Activated naive CD8-positive, alpha-beta T cell treated with anti-CD3 and anti-CD28 coated beads, Interleukin-2, amount 50 U/mL, for 24 hours (primary cell): ENCODE results near the gene U2SURP.
A peak's percentile ranks its signal among the peaks of the same experiment; 100 is the strongest.

ENCODE experiments used
- ATAC-seq: fragments of 150-1000 bp; cut with Tn5 transposase; one replicate; pipeline ENCODE4 v1.10.0; 2021
- DNase-seq: peaks from one replicate; pipeline ENCODE4 v3.0.0; 2021
- H3K27ac Mint-ChIP-seq: one replicate; pipeline ENCODE4 v1.8.0; 2021; ENCODE audit warnings: mild to moderate bottlenecking, mixed read lengths
- H3K27me3 Mint-ChIP-seq: one replicate; pipeline ENCODE4 v1.8.0; 2021; ENCODE audit warnings: mixed read lengths
- H3K36me3 Mint-ChIP-seq: one replicate; pipeline ENCODE4 v1.8.0; 2021; ENCODE audit warnings: low read depth, mixed read lengths
- H3K4me1 Mint-ChIP-seq: one replicate; pipeline ENCODE4 v1.8.0; 2021; ENCODE audit warnings: mixed read lengths
- H3K4me3 Mint-ChIP-seq: one replicate; pipeline ENCODE4 v1.8.0; 2021; ENCODE audit warnings: mild to moderate bottlenecking, moderate library complexity, mixed read lengths
- H3K9me3 Mint-ChIP-seq: one replicate; pipeline ENCODE4 v1.8.0; 2021; ENCODE audit warnings: mixed read lengths

Gene U2SURP

DNA sequence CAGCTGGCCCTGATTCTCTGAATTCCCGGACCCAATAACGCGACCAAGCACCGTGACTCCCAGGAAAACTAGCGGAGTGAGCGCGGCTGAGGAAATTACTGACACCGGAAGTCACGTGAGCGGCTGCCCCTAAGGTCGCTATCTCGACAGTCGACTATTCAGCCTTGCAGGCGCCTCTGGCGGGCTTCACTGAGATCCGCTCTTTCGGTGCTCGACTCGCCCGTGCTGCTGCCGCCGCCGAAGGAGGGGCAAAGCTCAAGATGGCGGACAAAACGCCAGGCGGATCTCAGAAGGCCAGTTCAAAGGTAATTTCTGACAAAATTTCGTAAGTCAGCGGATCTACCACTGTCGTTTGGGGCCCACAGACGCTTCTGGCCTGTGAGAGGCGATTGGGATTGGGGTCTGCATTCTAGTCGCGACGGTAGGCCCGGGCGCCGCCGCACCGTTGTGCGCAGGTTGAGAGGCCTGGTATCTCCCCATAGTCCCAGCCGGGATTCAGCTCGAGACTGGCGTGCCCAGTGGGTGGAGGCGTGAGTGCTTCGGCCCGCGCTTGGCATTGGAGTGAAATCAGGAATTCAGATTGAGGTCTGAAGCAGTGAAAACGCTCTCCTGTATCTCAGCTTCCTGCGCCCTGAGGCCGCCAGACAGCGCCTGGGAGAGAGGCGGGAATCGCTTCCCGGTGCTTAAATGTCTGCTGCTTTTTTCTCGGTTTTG, at the start of gene U2SURP:
Gene U2SURP, plus strand, starts transcription at position 202 of the 714 bp plus-strand sequence. Its CDS starts 59 bp downstream, at position 261.
- Mint-ChIP-seq H3K27me3 (peaks cover 5% of the 10 kb centered on the region), H3K4me3 (peak within 1 kb of the TSS; percentile 95), H3K4me1 (peaks cover 46% of the 10 kb centered on the region), H3K36me3 (peaks cover 19% of the 10 kb centered on the region), H3K9me3 (no peaks in the 10 kb centered on the region), H3K27ac (peak within 1 kb of the TSS; percentile 96)
- peak; percentile 90 for DNase-seq
- ATAC-seq = peak; percentile 92

DNA sequence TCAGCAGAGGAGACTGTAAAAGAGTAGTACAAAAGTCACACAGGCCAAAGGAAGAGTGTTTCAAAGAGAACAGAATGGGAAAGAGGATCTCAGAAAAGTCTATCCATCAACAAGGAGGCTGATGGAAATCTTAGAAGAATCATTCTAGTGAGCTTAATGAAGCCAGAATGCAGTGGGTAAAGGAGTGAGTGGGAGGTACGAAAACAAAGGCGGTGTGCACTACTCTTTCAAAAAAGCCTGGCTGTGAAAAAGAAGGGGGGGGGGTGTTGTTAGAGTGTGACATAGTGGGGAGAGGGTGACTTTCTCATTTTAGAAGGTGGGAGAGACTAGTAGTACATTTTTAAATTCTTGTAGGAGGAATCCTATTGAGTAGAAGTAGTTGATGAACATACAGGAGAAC, 49.6 kb upstream of the U2SURP start:
- no peak for ATAC-seq
- Mint-ChIP-seq H3K4me1 (peaks cover 3% of the 10 kb centered on the region), H3K27ac (no peak overlapping the region), H3K27me3 (peaks cover 41% of the 10 kb centered on the region), H3K9me3 (no peaks in the 10 kb centered on the region), H3K36me3 (no peaks in the 10 kb centered on the region), H3K4me3 (no peak overlapping the region)
- no peak for DNase-seq

DNA sequence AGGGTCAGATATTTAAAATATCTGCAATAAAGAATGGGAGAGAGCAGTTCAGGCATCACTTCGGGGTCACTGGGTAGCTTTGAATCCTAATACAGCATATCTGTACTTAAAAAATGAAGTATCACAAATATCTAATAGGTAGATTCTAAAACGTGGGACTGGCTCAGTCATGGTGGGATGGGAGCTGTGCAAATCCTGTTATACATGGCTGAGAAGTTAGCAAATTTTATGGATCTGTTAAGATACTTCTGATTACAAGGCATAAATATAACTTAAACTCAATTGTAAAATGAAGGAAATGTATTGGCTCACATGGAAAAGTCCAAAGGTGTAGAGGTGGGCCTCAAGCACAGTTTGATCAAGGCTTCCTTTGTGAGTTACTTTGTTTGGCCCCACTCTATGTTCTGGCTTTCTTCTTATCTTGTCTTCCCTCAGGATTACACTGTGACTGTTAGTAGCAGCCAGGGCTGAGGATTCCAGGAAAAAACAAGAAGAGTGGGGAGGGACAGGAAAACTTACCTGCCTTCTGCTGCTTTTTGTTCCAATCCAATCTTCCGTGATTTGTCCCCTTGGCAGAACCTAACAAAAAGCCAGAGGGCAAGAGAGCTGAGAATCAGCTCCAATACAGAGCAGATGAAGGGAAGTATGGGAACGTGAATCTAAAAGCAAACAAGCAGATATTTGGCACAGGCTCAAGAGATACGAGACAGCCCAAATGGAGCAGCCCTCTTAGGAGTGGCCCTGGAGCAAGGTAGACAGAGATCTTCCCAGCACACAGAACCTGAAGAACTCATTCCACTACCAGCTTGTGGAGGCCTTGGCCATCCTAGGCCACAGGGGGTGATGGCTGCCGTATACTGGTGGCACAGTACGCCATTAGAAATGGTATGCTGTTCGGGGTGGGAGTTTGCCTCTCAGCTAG, 48.8 kb upstream of the U2SURP start:
- Mint-ChIP-seq H3K4me3 (no peak overlapping the region), H3K9me3 (no peaks in the 10 kb centered on the region), H3K27me3 (peaks cover 42% of the 10 kb centered on the region), H3K36me3 (no peaks in the 10 kb centered on the region), H3K4me1 (no peaks in the 10 kb centered on the region), H3K27ac (no peak overlapping the region)
- ATAC-seq = no peak
- DNase-seq = no peak

DNA sequence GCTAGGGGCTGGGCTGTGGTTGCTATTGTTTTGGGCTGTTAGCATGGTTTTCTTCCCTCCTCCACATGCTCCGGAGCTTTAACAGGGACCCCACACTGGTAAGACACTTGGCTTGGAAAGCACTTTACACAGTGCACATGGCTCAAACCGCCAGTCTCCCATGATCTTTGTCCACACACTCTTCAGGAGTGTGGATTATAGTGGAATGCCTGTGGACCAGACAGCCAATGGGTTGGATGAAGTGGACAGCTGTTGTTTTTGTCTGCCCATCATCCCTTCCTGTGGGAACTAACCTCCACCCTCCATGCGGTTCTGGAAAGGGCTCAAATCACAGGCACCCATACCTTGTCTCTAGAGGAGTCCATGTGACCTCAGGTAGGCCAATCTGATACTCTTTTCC, 47.9 kb upstream of the U2SURP start:
- H3K27ac Mint-ChIP-seq = no peak overlapping the region
- H3K36me3 Mint-ChIP-seq = no peaks in the 10 kb centered on the region
- no peak for ATAC-seq
- H3K27me3 Mint-ChIP-seq = peaks cover 34% of the 10 kb centered on the region
- no peaks in the 10 kb centered on the region for H3K4me1 Mint-ChIP-seq
- no peak for DNase-seq
- no peaks in the 10 kb centered on the region for H3K9me3 Mint-ChIP-seq
- H3K4me3 Mint-ChIP-seq = no peak overlapping the region

DNA sequence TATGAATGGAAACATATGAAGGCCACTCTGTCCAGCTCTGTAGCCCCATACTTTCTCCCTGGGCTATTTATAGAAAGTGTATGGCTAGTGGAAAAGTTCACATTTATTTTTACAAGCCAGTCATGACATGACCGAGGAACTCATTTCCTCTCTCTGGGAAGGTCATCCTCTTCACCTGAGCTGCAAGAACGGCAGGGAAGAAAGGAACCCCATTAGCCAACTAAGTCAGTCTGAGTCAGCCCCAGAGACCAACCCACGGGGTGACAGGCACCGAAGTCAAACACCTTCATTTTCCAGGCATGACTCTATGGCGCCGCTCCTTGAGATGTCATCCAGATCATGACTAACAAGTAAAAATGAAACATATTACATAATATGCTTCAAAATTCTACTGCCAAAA, 42.7 kb upstream of the U2SURP start:
- ATAC-seq = peak; percentile 75
- peak; percentile 25 for DNase-seq
- Mint-ChIP-seq H3K27ac (no peak overlapping the region), H3K9me3 (no peaks in the 10 kb centered on the region), H3K4me1 (peaks cover 7% of the 10 kb centered on the region), H3K36me3 (no peaks in the 10 kb centered on the region), H3K4me3 (no peak overlapping the region), H3K27me3 (peaks cover 52% of the 10 kb centered on the region)

DNA sequence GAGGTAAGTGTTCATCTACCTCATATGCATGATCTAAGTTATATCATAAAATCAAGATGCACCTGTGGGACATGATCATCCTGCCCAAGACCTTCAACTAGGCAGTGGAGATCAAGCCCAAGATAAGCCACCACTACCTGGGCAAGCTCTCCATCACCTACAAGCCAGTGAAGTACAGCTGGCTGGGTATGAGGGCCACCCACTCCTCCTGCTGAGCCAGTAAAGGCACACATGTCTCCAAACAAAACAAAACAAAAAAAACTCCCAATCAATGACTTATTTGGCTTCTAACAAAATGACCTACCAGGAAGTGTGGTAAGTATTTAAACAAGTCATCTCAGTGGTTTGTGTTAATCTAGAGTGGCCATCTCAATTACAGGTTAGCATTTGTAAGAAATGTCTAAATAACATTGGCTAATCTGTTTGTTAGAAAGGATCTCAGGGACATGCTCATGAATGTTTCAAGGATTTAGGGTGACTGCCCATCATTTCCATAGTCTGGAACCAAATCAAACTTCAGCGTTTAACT, 41.0 kb upstream of the U2SURP start:
- Mint-ChIP-seq H3K27ac (no peak overlapping the region), H3K27me3 (peaks cover 57% of the 10 kb centered on the region), H3K4me1 (peaks cover 12% of the 10 kb centered on the region), H3K36me3 (no peaks in the 10 kb centered on the region), H3K9me3 (no peaks in the 10 kb centered on the region), H3K4me3 (no peak overlapping the region)
- DNase-seq = no peak
- no peak for ATAC-seq

DNA sequence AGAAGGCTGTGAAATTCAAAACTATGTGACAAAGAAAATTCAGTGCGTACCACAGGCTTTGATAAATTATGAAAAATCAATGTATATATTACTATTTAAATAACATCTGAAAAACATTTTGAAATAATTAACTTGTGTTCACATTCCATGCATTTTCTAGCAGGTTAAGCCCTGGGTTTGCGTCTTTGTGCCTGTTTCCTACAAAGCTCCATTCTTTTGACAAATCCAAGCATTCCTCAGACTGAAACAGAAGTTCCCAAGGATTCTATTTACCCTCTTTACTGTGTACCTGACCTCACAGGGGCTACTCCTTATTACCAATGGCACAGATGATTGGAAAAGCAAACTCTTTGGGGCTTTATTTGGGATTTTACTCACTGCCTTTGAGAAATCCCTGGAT, 39.8 kb upstream of the U2SURP start:
- DNase-seq = no peak
- H3K36me3 Mint-ChIP-seq = no peaks in the 10 kb centered on the region
- peaks cover 12% of the 10 kb centered on the region for H3K4me1 Mint-ChIP-seq
- H3K27ac Mint-ChIP-seq = no peak overlapping the region
- H3K27me3 Mint-ChIP-seq = peaks cover 63% of the 10 kb centered on the region
- no peak overlapping the region for H3K4me3 Mint-ChIP-seq
- no peak for ATAC-seq
- H3K9me3 Mint-ChIP-seq = no peaks in the 10 kb centered on the region

DNA sequence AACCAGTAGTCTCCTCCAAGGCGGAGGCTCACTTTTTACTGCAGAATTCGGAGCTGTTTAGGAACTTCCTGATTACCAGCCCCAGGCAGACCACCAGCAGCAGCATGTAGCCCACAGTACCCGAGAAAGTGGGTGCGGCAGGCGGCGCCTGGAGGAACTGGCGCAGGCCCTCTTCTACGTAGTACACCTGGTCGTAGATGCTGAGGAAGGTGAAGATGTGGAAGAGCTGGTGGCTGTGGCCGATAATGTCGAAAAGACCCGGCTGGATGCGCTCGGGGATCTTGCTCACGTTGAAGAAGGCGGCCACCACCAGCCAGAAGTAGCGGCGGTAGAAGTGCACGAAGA, 39.2 kb upstream of the U2SURP start:
- DNase-seq (no peak), ATAC-seq (no peak)
- peak overlapping the region; percentile 51 for H3K4me3 Mint-ChIP-seq
- H3K36me3 Mint-ChIP-seq = no peaks in the 10 kb centered on the region
- no peaks in the 10 kb centered on the region for H3K9me3 Mint-ChIP-seq
- H3K4me1 Mint-ChIP-seq = peaks cover 12% of the 10 kb centered on the region
- peaks cover 64% of the 10 kb centered on the region for H3K27me3 Mint-ChIP-seq
- H3K27ac Mint-ChIP-seq = no peak overlapping the region

DNA sequence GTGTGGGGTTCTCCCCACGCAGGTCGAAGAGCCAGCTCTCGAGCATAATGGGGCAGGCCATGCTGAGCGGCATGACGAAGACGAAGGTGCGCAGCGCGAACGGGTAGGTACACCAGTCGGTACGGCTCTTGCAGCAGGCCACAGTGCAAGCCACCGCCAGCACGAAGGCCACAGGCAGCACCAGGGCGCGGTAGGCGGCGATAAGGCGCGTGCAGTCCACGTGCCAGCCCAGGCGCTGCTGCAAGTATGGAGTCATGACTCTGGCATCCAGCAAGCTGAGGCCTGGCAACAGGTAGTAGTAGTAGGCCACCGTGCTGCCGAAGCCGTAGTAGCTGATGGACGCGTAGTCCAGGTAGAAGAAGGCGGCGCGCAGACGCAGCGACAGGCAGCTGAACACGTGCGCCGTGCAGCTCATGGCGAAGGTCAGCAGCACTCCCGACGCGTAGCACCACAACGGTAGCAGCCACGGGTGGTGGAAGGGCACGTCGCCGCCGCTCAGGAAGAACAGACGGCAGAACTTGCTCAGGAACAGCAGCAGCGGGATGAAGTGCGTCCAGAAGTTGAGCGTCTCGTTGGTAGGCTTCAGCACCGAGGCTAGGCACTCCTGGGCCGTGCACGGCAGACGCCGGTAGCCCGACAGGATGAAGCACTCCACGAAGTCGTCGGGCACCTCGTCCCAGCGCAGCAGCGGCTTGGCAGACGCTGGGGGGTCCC, 38.7 kb upstream of the U2SURP start:
- Mint-ChIP-seq H3K27me3 (peaks cover 64% of the 10 kb centered on the region), H3K27ac (no peak overlapping the region), H3K4me1 (peaks cover 12% of the 10 kb centered on the region), H3K36me3 (no peaks in the 10 kb centered on the region), H3K9me3 (no peaks in the 10 kb centered on the region), H3K4me3 (peak overlapping the region; percentile 74)
- no peak for ATAC-seq
- no peak for DNase-seq

DNA sequence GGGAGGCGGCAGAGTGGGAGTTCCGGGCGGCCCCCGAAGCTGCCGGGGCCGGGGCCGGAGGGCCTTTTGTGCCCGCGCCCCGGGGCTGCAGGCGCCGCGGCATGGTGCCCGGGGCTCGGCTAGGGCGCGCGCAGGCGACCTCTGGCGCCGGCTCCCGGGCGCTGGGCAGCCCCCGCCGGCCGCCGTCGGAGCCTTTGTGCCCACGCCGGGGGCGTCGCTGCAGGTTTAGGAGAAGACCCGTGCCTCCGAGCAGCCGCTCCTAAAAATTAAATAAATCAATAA, 38.2 kb upstream of the U2SURP start:
- no peak for DNase-seq
- Mint-ChIP-seq H3K4me1 (peaks cover 12% of the 10 kb centered on the region), H3K36me3 (no peaks in the 10 kb centered on the region), H3K9me3 (no peaks in the 10 kb centered on the region), H3K27me3 (peaks cover 64% of the 10 kb centered on the region), H3K4me3 (peak overlapping the region; percentile 74), H3K27ac (no peak overlapping the region)
- no peak for ATAC-seq

DNA sequence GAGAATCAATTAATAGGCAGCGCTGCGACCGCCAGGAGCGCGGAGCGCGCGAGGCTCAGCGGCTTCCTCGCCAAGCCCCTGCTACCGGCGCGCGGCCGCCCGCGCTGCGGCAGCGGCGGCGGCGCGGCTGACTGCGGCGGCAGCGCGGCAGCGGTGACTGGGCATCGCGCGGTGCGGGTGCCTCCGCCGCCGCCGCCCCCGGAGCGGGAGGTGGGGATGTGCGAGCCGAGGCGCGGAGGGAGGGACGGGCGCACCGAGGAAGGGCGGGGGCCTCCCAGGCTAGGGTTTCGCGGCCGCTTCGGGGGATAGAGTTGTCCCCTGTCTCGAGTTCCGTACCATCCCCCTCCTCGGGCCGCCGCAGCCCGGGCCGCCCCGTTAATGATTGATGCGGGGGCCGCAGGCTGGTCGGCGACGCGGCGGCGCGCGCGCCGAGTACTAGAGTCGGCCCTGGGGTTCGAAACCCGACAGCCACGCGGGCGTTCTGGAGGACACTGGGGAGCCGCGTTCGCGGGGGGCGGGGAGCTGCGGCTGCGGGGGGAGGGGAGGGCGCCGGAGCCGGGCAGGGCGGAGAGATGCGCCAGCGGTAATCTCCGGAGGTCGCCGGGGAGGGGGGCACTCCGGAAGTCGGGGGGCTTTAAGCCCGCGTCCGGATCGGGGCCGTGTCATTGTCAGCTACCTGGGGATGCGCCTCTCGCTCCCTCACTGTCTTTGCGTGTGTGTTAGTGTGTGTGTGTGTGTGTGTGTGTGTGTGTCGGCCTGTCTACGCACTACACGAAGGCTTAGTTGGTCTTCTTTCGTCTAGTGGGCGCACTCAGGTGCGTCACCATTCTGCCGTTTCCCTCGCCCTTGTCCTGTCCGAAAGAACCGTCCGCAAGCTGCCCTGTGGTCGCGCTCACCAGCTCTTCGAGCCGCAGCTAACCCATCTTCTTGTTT, 37.6 kb upstream of the U2SURP start, which contains the start of gene PAQR9:
Gene PAQR9, minus strand, starts transcription at position 159 of the 933 bp plus-strand sequence. CDS start 338 bp downstream, outside the sequence.
- Mint-ChIP-seq H3K27me3 (peaks cover 67% of the 10 kb centered on the region), H3K27ac (no peak within 1 kb of the TSS), H3K4me3 (peak within 1 kb of the TSS; percentile 74), H3K9me3 (no peaks in the 10 kb centered on the region), H3K4me1 (peaks cover 10% of the 10 kb centered on the region), H3K36me3 (no peaks in the 10 kb centered on the region)
- peak; percentile 30 for ATAC-seq
- peak; percentile 19 for DNase-seq

DNA sequence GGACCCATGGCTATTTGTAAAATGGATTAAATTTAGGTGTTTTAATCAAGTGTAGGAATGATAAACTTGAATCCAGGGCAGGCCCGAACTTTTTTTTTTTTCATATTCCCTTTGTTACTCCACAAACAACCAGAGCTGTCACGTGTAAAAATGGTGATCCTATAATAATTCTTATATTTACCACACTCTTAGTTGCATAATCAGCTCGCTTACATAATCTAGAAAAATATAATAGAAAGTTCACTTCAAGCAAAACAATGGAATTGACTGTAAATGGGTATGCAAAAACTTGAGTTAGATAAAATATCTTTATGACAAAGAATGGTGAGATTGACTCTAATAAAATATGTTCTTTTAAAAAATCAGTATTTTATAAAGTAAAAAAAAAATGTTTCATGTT, 35.8 kb upstream of the U2SURP start:
- Mint-ChIP-seq H3K4me1 (peaks cover 10% of the 10 kb centered on the region), H3K27me3 (peaks cover 59% of the 10 kb centered on the region), H3K27ac (no peak overlapping the region), H3K9me3 (no peaks in the 10 kb centered on the region), H3K4me3 (no peak overlapping the region), H3K36me3 (no peaks in the 10 kb centered on the region)
- ATAC-seq = no peak
- DNase-seq = no peak

DNA sequence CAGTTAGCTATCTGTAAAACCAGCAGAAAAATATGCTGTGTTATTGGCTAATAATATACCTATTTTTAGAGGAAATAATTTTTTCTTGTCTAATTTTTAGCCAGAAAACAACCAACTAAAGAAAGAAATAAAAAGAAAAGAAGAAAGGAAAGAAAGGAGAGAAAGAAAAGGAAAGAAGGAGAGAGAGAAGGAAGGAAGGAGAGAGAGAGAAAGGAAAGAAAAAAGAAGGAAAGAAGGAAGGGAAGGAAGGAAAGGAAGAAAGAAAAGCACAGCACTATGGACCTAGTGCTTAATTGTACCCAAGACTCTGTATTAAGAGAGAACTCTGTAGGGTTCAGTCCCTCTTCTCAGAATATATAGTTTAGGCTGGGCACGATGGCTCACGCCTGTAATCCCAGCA, 34.6 kb upstream of the U2SURP start:
- Mint-ChIP-seq H3K9me3 (no peaks in the 10 kb centered on the region), H3K27ac (no peak overlapping the region), H3K27me3 (peaks cover 55% of the 10 kb centered on the region), H3K36me3 (no peaks in the 10 kb centered on the region), H3K4me3 (no peak overlapping the region), H3K4me1 (peaks cover 10% of the 10 kb centered on the region)
- DNase-seq (no peak), ATAC-seq (no peak)
